GM19240 (cell line): ENCODE data around the gene ARSD.
"Not testable (repeated sequence)": the region's sequence is repeated elsewhere in the genome, so short reads cannot be mapped to it uniquely, and the experiment has no call there.

Experiments used
- DNase-seq: peaks from one replicate; pipeline ENCODE4 v3.0.0; 2011; ENCODE audit warnings: low spot score; ENCODE audit not compliant: insufficient read length

Gene ARSD

DNA sequence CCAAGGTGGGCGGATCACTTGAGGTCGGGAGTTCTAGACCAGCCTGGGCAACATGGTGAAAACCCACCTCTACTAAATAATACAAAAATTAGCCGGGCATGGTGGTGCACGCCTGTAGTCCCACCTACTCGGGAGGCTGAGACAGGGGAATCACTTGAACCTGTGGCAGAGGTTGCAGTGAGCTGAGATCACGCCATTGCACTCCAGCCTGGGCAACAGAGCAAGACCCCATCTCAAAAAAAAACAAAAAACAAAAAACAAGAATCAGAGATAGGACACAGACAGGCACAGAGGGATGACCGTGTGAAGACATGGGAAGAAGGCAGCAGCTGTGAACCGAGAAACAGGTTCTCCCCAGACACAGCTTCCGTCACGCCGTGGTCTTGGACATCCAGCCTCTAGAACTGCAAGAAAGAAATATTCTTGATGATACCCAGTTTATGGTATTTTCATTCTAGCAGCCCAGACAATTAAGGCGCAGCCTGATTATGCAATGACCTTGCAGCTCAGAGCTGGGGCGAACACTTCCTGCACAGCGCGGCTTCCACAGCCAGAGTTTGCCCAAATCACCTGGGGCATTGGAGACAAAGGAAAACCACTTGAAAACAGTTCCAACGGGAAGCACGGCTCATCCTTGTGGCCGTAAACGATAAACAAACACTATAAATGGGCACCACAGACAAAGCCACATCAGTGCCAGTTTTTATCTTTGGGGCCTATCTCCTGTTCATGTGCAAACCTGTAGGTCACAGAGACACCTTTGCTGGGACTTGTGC lies 4.2 kb upstream of the ARSD start:
- no peak for DNase-seq

DNA sequence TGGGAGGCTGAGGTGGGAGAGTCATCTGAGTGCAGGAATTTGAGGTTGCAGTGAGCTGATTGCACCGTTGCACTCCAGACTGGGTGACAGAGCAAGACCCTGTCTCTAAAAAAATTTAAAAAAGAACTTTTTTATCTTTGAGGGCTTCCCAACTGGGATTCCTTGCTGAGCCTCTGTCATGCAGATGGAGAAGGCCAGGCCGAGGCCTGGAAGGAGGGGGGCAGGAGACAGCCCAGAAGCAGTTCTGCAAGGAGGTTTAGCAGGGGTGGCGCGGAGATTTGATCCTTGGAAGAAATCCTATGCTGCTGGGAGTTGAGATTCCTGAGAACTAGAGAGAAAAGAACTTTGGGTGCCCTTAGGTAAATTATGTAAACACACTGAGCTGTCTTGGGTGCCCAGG lies 2.5 kb upstream of the ARSD start:
- no peak for DNase-seq

DNA sequence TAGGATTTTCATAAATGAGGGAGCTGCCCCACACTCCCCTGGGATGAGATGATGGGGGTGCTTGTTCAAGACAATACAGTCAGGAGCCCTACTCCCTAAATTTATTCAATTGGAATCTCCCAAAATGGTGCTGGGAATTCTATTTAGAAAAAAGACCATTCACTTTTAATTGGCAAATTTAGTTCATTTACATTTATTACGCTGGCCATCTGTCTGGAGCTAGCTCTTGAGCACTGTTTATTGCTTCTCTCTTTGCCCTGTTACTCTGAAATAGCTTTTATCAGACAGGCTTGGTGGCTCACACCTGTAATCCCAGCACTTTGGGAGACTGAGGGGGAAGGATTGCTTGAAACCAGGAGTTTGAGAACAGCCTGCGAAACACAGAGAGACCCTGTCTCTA lies 2.0 kb upstream of the ARSD start:
- no peak for DNase-seq

DNA sequence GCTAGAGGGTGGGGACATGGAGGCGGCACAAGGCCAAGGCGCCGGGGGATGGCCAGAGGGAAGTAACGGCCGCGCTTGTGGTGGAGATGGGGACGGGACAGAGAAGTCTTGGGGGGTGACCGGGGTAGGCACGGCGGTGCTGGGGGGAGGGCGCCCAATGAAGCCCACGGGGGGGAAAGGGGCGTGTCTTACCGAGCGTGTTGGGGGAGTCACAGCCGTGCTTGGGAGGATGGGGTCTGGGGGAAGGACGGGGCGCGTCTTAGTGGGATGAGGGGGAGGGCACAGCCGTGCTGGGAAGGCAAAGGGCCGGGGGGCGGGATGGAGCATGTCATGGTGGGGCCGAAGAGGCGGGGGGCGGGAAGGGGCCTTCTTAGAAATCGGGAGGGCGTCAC lies 952 bp downstream of the ARSD start:
- DNase-seq, result no peak

DNA sequence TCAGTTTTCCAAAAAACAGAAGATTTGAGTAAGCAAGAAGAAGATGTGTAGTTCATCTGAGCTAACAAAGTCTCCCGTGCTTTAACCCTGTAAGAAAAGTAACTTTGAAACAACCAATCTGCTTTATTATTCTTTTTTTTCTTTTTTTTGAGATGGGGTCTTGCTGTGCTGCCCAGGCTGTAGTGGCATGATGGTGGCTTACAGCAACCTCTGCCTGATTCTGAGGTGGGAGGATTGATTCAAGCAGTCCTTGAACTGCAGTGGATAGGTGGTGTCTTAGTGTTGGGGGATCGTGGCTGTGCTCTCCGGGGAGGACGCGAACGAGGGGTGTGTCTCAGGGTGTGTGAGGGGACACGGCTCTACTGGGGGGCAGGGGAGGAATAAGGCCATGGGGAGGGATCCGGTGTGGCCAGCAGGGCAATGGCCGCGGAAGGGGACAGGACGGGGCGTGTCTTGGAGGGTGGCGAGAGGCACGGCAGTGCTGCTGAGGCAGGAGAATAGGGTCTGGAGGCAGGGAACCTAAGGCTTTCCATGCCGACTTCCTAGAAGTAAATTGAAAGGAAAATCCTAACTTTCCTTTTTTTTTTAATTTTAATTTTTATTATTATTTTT lies 2.4 kb downstream of the ARSD start:
- no peak for DNase-seq

DNA sequence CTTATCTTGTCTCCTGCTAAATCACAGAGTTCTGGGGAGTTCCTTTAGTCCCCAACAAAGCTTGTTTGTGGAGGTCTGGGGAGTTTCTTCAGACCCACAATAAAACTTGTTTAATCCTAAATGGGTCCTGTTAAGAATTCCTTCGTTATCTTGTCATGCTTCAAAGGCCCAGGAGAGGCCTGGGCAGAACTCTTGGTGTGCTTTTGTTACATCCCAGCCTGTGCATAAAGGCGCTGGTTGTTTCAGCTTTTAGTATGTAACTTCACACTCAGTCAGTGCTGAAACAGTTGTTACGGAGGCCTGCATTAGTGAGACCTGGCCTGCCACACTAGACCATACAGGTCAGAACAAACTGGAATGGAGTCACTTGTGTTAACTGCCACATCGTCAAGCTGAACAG lies 2.9 kb downstream of the ARSD start:
- not testable (repeated sequence) for DNase-seq

DNA sequence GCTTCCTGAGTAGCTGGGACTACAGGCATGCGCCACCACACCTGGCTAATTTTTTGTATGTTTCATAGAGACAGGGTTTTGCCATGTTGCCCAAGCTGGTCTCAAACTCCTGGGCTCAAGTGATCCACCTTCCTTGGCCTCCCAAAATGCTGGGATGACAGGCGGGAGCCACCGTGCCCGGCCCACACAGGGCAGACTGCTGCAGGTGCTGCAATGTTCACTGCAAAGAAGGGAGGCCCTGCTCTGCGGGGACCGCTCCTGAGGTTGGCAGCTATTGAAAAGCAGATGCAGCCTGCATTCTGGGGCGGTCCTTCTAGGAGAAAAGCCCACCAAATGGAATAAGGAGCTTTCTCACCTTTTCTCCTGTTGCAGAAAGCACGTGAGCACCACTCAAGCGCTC lies 5.0 kb downstream of the ARSD start:
- DNase-seq, result no peak

DNA sequence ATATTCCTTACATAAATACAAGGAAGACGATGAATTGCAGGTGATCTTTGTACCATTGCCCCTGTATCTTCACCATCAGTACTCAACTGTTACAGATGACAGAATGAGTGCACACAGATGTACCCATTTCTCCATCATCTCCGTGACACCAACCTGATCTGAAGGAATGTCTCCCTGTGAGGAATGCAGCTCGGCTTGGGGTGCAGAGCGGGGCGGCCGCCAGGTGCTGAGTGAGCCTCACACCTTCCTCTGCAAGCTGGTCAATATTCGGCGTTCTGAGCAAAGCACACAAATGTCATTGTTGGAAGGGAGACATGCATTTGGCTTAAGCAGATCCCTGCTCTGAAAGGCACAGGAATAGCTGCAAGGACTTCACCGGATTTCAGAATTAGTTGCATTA lies 7.4 kb downstream of the ARSD start:
- no peak for DNase-seq

DNA sequence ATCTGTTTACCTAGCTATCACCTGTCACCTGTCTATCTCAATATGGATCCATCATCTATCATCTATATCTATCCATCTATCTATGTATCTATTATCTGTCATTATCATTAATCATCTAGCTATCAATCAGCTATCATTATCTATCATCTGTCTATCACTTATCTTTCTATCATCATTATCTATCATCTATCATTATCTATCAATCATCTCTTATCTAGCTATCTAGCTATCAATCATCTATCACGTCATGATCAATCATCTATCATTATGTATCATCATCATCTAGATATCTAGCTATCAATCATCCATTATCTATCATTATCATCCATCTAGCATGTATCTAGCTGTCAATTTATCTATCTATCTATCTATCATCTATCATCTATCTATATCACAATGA lies 7.9 kb downstream of the ARSD start:
- no peak for DNase-seq

DNA sequence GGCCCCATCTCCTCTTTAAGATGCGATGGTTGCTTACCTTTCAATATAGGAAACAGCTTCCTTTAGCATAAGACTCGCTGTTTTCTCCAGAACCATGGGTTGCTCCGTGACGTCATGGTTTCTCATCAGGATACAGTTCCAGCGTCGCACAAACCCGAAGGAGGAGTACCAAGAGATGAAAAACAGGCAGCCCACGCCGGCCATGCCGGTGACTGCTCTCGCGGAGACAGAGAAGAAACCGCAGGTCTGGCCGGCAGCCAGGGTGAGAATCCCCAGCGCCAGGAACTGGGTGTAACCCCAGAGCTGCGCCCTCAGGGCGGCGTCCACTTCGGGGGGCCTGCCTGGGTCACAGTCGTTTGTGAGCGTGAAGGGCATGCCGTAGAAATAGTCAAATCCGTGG lies 11.4 kb downstream of the ARSD start:
- DNase-seq, result no peak

DNA sequence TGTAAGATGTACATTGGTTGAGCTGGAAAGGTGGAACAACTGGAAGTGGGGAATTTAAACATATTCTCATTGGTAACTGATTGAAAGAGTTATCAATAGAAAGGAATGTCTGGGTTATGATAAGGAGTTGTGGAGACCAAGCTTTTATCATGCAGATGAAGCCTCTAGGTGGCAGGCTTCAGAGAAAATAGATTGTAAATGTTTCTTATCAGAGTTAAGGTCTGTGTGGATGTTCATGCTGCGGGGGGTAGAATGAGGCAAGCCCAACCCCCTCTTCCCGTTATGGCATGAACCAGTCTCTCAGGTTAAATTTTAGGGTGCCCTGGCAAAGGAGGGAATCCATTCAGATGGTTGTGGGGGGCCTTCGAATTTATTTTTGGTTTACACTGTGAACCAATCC lies 16.0 kb downstream of the ARSD start:
- DNase-seq, result no peak

DNA sequence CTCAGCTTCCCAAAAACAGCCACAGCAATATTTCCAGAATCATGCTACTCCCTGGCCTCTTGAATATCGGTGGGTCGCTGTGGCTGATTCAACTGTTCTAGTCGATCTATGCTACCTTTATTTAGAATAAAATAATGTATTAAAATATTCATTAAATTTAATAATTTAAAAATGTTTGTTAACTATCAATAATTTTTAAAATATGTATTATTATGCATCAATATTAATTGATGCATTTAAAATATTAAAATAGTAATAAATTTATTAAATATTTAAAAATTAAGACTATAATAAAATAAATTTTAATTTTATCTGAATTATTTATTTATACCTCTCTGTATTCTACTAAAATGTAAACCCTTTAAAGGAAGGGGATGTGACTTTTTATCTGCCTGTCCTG lies 19.0 kb downstream of the ARSD start:
- no peak for DNase-seq

DNA sequence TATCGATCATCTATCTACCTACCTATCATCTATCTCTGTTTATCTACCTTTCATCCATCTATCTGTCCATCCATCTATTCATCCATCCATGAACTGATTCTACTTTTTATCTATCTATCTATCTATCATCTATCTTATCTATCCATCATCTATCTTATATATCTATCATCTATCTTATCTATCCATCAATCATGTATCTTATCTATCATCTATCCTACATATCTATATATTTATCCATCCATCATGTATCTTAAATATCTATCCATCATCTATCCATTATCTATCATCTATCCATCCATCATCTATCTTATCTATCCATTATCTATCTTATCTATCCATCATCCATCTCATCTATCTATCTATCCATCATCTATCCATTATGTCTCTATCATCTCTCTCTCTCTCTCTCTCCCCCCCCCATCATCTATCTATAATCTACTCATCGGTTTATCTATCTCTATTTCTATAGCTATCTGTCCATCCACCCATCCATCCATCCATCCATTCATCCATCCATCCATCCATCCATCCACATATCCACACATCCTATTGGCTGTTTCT lies 20.9 kb downstream of the ARSD start:
- DNase-seq, result no peak

DNA sequence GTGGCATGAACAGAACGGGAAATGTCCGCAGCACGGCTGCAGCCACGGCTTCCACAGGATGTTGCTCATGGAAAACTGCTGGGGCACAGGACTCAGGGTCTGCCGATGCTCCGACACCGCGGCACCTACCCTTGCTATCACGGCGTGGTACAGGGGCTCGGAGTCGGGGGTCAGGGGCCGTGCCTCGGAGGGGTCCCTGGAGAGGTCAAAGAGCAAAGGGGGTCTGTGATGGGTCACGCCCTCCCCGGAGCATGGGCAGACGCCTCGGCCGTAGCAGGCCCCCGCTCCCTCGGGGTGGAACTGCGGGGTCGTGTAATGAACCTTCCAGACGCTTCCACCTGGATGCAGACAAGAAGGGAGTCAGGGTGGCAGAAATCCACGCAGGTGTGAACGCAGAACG lies 21.8 kb downstream of the ARSD start:
- DNase-seq, result no peak

DNA sequence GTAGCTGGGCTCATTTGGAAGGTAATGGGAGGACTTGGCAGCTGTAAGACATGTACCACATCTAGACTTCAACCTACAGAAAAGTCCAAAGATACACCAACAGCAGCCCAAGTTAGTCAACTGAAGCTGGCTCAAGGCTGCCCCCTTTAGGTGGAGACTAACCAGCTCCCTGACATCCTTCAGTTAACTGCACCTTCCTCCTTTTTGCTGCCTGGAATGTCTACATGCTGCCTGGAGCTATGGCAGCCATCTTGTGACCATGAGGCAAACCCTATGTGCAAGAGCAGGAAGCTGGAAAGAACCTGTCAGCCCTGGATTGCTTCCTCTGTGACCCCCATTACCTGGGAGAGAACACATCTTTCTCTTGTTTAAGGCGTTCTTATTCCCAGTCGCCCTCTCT lies 25.8 kb downstream of the ARSD start:
- DNase-seq, result no peak

DNA sequence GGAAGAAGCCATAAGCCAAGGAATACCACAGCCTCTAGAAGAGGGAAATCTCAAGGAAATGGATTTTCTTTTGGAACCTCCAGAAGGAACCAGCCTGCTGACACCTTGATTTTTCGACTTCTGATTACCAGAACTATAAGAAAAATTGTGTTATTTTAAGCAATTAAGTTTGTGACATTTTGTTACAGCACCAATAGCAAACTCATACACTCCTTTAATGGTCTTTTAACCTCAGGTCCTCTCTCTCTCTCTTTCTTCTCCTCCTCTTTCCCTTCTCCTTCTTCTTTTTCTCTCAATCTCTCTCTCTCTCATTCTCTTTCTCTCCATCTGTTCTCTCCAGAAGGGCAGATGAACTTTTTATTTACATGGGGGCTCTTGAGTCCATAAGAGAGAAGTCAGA lies 26.3 kb downstream of the ARSD start:
- no peak for DNase-seq

DNA sequence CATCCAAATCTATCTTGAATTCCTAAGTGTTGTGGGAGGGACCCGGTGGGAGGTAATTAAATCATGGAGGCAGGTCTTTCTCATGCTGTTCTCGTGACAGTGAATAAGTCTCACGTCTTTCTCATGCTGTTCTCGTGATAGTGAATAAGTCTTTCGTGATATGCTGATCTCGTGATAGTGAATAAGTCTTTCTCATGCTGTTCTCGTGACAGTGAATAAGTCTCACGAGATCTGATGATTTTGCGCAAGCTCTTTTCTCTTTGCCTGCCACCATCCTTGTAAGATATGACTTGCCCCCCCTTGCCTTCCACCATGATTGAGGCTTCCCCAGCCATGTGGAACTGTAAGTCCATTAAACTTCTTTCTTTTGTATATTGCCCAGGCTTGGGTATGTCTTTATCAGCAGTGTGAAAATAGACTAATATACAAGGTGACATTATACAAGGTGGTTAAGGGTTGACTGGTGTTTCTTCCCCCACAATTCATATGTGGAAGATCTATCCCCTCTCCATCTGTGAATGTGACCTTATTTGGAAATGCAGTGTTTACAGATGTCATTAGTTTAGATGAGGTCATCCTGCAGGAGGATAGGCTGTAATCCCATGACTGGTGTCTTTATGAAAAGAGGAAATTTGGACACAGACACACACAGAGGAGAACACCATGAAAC lies 27.6 kb downstream of the ARSD start:
- DNase-seq, result no peak

DNA sequence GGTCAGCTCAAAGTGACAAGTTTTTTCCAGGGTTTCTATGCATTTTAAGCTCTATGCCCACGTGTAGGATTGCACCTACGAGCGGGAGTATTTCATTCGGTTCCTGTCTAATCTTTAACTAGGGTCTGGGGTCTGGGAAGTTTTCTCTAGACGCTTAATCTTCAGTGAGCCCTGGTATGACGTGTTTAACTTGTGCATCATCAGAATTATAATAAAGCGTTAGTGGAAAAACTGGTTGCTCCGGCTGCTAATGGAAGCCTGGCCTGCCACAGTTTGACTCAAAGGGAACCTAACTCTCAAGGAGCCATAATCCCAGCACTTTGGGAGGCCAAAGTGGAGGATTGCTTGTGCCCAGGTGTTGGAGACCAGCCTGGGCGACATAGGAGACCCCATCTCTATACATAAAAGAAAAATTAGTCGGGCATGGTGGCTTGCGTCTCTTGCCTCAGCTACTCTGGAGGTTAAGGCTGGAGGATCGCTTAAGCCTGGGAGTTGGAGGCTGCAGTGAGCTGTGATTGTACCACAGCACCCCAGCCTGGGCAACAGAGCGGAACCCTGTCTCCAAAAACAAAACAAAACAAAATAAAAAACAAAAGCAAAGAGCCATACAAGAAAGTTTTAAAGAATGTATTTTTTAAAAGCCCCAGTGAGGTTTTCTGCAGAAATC lies 30.2 kb downstream of the ARSD start:
- no peak for DNase-seq

DNA sequence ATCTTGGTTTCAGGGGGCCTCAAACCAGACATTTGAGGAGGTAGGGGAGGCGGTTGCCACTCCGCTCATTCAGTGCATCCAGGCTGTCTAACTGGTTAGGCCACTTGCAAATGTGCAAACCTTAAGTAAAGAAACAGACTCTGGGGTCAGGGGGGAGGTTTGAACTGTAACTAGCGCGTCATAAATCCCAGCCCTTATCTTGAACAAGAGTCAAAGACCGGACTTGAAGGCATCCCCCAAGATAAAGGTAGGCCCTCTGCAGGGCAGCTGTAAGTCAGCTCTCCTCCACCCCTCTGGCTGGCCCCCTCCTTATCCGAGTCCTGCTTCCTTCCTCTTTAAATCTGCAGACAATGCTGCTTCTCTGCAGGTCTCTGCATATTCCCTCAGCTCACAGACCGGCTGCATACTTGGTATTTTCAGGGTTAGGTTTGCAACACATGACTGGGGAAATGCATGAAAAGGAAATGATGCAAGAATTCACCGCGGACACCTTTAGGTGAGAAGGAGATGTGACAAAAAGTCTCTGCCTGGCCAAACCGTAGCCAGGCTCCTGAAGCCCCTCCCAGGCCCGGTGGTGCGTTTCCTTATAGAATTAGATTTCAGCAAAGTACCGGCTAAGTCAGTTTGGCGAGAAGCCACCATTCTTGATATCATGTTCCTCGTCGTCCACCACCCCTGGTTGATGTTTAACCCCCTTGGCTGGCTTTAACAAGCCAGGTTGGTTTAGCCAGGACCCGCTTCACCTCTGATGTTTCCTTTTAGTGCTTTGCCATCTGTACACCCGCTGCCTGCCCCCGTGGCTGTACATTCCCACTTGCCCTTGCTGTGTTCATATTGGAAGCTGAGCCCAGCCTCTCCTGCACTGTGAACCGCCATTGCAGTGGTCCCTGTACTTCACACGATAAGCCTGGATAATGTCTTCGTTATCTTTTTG lies 31.2 kb downstream of the ARSD start:
- not testable (repeated sequence) for DNase-seq

DNA sequence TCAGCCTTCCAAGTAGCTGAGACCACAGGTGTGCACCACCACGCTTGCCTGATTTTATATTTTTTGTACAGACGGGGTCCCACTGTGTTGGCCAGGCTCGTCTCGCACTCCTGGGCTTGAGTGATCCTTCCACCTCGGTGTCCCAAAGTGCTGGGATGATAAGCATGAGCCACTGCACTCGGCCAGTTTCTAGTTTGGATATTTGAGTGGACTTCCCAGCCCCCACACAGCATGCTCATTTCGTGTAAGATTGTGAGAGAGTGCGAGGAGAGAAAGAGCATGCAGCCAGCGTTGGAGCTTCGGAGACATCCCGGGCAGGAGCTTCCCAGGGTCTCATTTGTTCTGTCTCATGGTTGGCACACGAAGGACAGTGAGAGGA lies 31.8 kb downstream of the ARSD start:
- no peak for DNase-seq

DNA sequence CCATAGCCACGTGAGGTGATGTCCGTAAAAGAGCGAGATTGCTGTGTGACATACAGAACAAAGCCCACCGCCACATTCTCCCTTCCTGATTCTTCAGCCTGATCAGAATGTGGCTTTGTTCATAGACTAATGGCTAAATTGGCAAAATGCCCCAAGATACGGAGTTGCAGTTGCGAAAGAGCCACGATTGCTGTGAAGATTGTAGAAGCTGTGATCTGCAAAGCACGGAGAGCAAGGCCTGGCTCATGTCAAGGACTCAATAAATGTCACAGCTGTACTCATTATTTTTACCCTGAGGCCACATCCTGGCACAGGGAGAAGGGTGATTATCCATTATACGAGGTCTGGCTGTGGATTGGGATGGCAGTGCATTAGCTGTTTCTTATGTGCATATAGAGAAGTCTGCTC lies 34.2 kb downstream of the ARSD start:
- DNase-seq, result no peak
